ACC112 (cell line): Measurements from ENCODE around the gene AGPAT2.

Source experiments
- H2AFZ ChIP-seq: fragments of 200-600 bp; sonication (generic); one replicate; pipeline ENCODE4 v1.6.0; 2017; ENCODE audit warnings: antibody characterized with exemption, low read length; ENCODE audit not compliant: unreplicated experiment
- H3K27ac ChIP-seq: fragments of 200-600 bp; sonication (generic); 2 replicates; pipeline ENCODE4 v1.5.1; 2014; ENCODE audit warnings: low read depth, mild to moderate bottlenecking, antibody characterized with exemption, low read length, moderate library complexity
- H3K27me3 ChIP-seq: fragments of 200-600 bp; sonication (generic); 2 replicates; pipeline ENCODE4 v1.6.1; 2014; ENCODE audit warnings: mild to moderate bottlenecking, antibody characterized with exemption, low read length, moderate library complexity, mixed read lengths; ENCODE audit not compliant: insufficient read depth
- H3K36me3 ChIP-seq: fragments of 200-600 bp; sonication (generic); 2 replicates; pipeline ENCODE4 v1.6.1; 2016; ENCODE audit warnings: mild to moderate bottlenecking, antibody characterized with exemption, low read length, moderate library complexity, mixed read lengths; ENCODE audit not compliant: insufficient read depth
- H3K4me1 ChIP-seq: fragments of 200-600 bp; sonication (generic); one replicate; pipeline ENCODE4 v1.6.1; 2016; ENCODE audit warnings: low read length, mixed read lengths; ENCODE audit not compliant: insufficient read depth, unreplicated experiment, control insufficient read depth
- H3K4me3 ChIP-seq: fragments of 200-600 bp; sonication (generic); 2 replicates; pipeline ENCODE4 v1.5.1; 2014; ENCODE audit warnings: mild to moderate bottlenecking, low read depth, low read length
- H3K79me2 ChIP-seq: fragments of 200-600 bp; sonication (generic); one replicate; pipeline ENCODE4 v1.6.0; 2016; ENCODE audit warnings: low read length; ENCODE audit not compliant: control insufficient read depth, unreplicated experiment, insufficient read depth

Gene AGPAT2

GRCh38 chr9:136700304-136700703 lies 13.0 kb upstream of the AGPAT2 start:
- H3K79me2 ChIP-seq = no peaks in the 10 kb centered on the region
- H3K36me3 ChIP-seq = no peaks in the 10 kb centered on the region
- no peaks in the 10 kb centered on the region for H3K27me3 ChIP-seq
- H2AFZ ChIP-seq = no peak overlapping the region
- peaks cover 10% of the 10 kb centered on the region for H3K4me1 ChIP-seq
- no peak overlapping the region for H3K4me3 ChIP-seq
- no peak overlapping the region for H3K27ac ChIP-seq

- Histone ChIP-seq H3K79me2 (no peaks in the 10 kb centered on the region), H3K4me1 (peaks cover 14% of the 10 kb centered on the region), H3K27ac (no peak overlapping the region), H2AFZ (no peak overlapping the region), H3K27me3 (no peaks in the 10 kb centered on the region), H3K36me3 (no peaks in the 10 kb centered on the region), H3K4me3 (no peak overlapping the region)
These were observed 11.5 kb upstream of the AGPAT2 start for GRCh38 chr9:136698635-136699246.

- Histone ChIP-seq H3K4me1 (peaks cover 17% of the 10 kb centered on the region), H3K27me3 (no peaks in the 10 kb centered on the region), H3K4me3 (peak overlapping the region; percentile 47; the same call in 1 of the 2 replicates), H2AFZ (no peak overlapping the region), H3K79me2 (no peaks in the 10 kb centered on the region), H3K27ac (no peak overlapping the region), H3K36me3 (no peaks in the 10 kb centered on the region)
These were observed 10.7 kb upstream of the AGPAT2 start for GRCh38 chr9:136697821-136698526.

GRCh38 chr9:136697146-136697820 lies 10.0 kb upstream of the AGPAT2 start:
- Histone ChIP-seq H3K27ac (no peak overlapping the region), H3K36me3 (no peaks in the 10 kb centered on the region), H3K79me2 (no peaks in the 10 kb centered on the region), H3K27me3 (no peaks in the 10 kb centered on the region), H3K4me3 (peak overlapping the region; percentile 47), H3K4me1 (peaks cover 17% of the 10 kb centered on the region), H2AFZ (no peak overlapping the region)

GRCh38 chr9:136696502-136696901 lies 9.2 kb upstream of the AGPAT2 start:
- Histone ChIP-seq H3K79me2 (no peaks in the 10 kb centered on the region), H3K27me3 (no peaks in the 10 kb centered on the region), H3K4me3 (no peak overlapping the region), H2AFZ (no peak overlapping the region), H3K36me3 (no peaks in the 10 kb centered on the region), H3K27ac (no peak overlapping the region), H3K4me1 (peaks cover 17% of the 10 kb centered on the region)

- Histone ChIP-seq H3K27ac (no peak overlapping the region), H3K79me2 (no peaks in the 10 kb centered on the region), H3K27me3 (no peaks in the 10 kb centered on the region), H3K36me3 (no peaks in the 10 kb centered on the region), H3K4me1 (peaks cover 17% of the 10 kb centered on the region), H2AFZ (no peak overlapping the region), H3K4me3 (no peak overlapping the region)
These were observed 8.7 kb upstream of the AGPAT2 start for GRCh38 chr9:136695955-136696354.

- H3K4me1 ChIP-seq = peaks cover 17% of the 10 kb centered on the region
- H3K36me3 ChIP-seq = no peaks in the 10 kb centered on the region
- H3K4me3 ChIP-seq = no peak overlapping the region
- no peaks in the 10 kb centered on the region for H3K79me2 ChIP-seq
- H3K27ac ChIP-seq = no peak overlapping the region
- H3K27me3 ChIP-seq = no peaks in the 10 kb centered on the region
- H2AFZ ChIP-seq = no peak overlapping the region
These were observed 8.2 kb upstream of the AGPAT2 start for GRCh38 chr9:136695435-136695895.

- Histone ChIP-seq H3K36me3 (no peaks in the 10 kb centered on the region), H2AFZ (no peak overlapping the region), H3K4me3 (no peak overlapping the region), H3K27ac (no peak overlapping the region), H3K4me1 (peaks cover 17% of the 10 kb centered on the region), H3K27me3 (no peaks in the 10 kb centered on the region), H3K79me2 (no peaks in the 10 kb centered on the region)
These were observed 7.6 kb upstream of the AGPAT2 start for GRCh38 chr9:136694872-136695247.

GRCh38 chr9:136694163-136694871 lies 7.1 kb upstream of the AGPAT2 start:
- H3K27me3 ChIP-seq = no peaks in the 10 kb centered on the region
- H3K4me3 ChIP-seq = no peak overlapping the region
- H3K27ac ChIP-seq = no peak overlapping the region
- H2AFZ ChIP-seq = no peak overlapping the region
- no peaks in the 10 kb centered on the region for H3K79me2 ChIP-seq
- no peaks in the 10 kb centered on the region for H3K36me3 ChIP-seq
- H3K4me1 ChIP-seq = peaks cover 17% of the 10 kb centered on the region

GRCh38 chr9:136693490-136694162 lies 6.4 kb upstream of the AGPAT2 start:
- H2AFZ ChIP-seq = no peak overlapping the region
- H3K36me3 ChIP-seq = no peaks in the 10 kb centered on the region
- no peak overlapping the region for H3K4me3 ChIP-seq
- H3K27ac ChIP-seq = no peak overlapping the region
- no peaks in the 10 kb centered on the region for H3K27me3 ChIP-seq
- H3K79me2 ChIP-seq = no peaks in the 10 kb centered on the region
- peaks cover 17% of the 10 kb centered on the region for H3K4me1 ChIP-seq
